GM19438 (cell line): Measurements from ENCODE around the gene ITLN2.
"Not testable (repeated sequence)": the region's sequence is repeated elsewhere in the genome, so short reads cannot be mapped to it uniquely, and the experiment has no call there.

Source experiments
- ATAC-seq: cut with Tn5 transposase; IDR thresholded peaks from one replicate; pipeline ENCODE4 v1.9.1; 2021; ENCODE audit warnings: low read depth; ENCODE audit not compliant: unreplicated experiment

The ITLN2 gene

GRCh38 chr1:160956966-160957365, 2.4 kb upstream of the ITLN2 start:
- no peak for ATAC-seq

GRCh38 chr1:160953030-160953429, 1.6 kb downstream of the ITLN2 start:
- ATAC-seq: no peak

DNA sequence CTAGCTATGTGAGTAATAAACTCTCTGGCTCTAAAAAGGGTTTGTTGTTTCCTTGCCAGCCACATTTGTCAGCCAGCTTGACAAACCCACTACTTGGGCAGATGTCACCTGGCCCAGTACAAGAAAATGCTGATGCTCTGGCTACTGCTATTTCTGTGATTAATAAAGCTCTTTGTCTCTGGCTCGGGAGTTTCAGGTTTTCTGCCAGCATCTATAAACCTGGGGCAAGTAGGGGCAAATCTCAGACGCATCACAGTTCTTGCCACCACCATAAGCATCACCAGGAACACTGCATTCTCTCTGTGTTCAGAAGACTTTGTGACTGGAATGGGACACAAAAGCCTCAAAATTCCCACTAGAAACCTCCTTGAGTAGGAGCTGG, 2.5 kb downstream of the ITLN2 start:
- no peak for ATAC-seq

GRCh38 chr1:160951443-160952128, 3.0 kb downstream of the ITLN2 start:
- ATAC-seq: no peak

GRCh38 chr1:160950657-160951056, 4.0 kb downstream of the ITLN2 start:
- ATAC-seq: no peak

DNA sequence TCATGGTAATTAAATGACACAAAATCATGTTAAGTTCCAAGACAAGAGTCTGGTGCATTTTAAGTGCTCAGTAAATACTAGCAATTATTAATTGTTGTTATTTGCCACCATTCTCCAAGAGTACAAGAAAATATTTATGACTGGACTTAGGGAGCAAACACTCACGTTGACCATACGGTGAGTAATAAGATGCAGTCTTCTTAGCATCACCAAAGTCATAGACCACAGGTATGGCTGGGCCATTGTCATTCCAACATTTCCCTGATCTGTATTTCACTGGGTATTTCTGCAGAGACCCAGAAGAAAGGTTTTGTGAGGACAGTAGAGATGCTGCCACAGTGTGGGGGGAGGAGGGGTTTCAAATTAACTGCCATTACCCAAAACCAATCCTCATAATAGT, 4.7 kb downstream of the ITLN2 start:
- no peak for ATAC-seq

DNA sequence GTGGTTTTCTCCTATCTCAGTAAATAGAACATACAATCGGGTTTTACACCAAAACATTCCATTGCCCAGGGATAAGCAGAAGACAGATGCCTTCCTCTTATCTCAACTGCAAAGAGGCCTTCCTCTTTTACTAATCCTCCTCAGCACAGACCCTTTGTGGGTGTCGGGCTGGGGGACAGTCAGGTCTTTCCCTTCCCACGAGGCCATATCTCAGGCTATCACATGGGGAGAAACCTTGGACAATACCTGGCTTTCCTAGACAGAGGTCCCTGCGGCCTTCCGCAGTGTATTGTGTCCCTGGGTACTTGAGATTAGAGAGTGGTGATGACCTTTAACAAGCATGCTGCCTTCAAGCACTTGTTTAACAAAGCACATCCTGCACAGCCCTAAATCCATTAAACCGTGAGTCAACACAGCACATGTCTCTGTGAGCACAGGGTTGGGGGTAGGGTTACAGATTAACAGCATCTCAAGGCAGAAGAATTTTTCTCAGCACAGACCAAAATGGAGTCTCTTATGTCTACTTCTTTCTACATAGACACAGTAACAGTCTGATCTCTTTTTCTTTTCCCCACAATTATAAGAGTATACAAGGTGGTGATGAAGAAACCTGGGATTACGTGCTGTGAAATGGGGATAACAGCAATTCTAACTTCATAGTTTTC, 5.3 kb downstream of the ITLN2 start:
- not testable (repeated sequence) for ATAC-seq

GRCh38 chr1:160947174-160947759, 7.3 kb downstream of the ITLN2 start:
- not testable (repeated sequence) for ATAC-seq

DNA sequence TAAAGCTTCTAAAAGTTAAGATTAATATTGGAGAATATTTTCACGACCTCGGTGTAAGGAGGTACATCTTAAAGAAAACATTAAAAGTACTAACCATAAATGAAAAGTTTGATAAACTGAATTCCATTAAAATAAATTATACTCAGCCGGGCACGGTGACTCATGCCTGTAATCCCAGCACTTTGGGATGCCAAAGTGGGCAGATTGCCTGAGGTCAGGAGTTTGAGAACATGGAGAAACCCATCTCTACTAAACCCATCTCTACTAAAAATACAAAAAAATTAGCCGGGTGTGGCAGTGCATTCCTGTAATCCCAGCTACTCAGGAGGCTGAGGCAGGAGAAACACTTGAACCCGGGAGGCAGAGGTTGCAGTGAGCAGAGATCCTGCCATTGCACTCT, 8.7 kb downstream of the ITLN2 start:
- ATAC-seq: not testable (repeated sequence)

DNA sequence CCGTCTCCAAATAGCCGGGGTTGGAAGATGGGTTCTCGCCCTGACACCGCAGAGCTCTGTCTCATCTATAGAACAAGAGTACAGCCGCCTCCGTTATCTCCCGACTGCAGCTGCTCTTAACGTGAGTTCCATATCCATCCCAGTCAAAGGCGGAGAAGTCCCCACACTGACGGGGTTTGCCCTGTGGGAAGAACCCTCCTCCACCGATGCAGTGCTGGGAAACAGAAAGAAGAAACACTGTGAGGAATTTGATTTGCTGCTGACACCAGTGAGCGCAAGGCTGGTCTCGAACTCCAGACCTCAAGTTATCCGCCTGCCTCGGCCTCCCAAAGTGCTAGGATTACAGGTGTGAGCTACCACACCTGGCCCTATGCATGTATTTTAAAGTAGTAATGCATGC, 9.5 kb downstream of the ITLN2 start:
- no peak for ATAC-seq

DNA sequence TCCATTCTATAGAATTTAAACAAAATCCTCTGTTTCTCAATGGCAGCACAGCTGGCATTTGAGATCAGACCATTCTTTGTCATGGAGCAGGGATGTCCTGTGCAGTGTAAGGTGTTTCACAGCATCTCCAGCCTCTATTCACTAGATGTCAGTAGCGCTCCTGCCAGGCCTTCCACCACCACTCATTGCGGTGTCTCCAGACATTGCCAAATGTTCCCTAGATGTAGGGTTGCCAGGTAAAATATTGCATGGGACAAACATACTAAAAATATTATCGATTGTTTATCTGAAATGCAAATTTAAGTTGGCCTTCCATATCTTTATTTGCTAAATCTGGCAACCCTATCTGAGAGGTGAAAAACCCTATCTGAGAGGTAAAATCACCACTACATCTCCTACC, 11.7 kb downstream of the ITLN2 start:
- no peak for ATAC-seq

DNA sequence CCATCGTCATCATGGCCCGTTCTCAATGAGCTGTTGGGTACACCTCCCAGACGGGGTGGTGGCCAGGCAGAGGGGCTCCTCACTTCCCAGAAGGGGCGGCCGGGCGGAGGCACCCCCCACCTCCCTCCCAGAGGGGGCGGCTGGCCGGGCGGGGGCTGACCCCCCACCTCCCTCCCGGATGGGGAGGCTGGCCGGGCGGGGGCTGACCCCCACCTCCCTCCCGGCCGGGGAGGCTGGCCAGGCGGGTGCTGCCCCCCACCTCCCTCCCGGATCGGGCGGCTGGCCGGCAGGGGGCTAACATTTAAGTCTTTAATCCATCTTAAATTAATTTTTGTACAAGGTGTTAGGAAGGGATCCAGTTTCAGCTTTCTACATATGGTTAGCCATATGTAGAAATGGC, 17.9 kb downstream of the ITLN2 start:
- ATAC-seq: not testable (repeated sequence)

DNA sequence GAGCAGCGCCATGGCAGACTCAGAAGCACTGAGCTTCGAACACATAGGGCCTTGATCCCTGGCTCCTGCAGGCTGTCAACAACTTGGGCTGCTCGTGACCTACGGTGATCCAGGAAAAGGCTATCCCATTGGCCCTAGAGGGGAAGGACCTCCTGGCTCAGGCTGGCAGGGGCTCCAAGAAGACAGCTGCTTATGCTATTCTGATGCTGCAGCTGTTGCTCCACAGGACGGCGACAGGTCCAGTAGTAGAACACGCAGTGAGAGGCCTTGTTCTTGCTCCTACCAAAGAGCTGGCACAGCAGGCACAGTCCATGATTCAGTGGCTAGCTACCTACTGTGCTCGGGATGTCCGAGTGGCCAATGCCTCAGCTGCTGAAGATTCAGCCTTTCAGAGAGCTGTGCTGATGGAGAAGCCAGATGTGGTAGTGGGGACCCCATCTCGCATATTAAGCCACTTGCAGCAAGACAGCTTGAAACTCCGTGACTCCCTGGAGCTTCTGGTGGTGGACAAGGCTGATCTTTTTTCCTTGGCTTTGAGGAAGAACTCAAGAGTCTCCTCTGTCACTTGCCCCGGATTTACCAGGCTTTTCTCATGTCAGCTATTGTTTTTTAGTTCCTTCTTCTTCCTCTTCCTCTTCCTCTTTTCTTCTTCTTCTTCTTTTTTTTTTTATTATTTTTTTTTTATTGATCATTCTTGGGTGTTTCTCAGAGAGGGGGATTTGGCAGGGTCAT, 18.9 kb downstream of the ITLN2 start:
- no peak for ATAC-seq

DNA sequence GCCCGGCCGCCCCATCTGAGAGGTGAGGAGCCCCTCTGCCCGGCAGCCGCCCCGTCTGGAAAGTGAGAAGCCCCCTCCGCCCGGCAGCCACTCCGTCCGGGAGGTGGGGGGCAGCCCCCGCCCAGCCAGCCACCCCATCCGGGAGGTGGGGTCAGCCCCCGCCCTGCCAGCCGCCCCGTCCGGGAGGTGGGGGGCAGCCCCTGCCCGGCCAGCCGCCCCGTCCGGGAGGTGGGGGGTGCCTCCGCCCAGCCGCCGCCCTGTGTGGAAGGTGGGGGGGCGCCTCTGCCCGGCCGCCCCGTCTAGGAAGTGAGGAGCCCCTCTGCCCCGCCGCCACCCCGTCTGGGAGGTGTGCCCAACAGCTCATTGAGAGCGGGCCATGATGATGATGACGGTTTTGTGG, 21.3 kb downstream of the ITLN2 start:
- not testable (repeated sequence) for ATAC-seq

- ATAC-seq: no peak
Observed at GRCh38 chr1:160925652-160926244, 28.9 kb downstream of the ITLN2 start.

DNA sequence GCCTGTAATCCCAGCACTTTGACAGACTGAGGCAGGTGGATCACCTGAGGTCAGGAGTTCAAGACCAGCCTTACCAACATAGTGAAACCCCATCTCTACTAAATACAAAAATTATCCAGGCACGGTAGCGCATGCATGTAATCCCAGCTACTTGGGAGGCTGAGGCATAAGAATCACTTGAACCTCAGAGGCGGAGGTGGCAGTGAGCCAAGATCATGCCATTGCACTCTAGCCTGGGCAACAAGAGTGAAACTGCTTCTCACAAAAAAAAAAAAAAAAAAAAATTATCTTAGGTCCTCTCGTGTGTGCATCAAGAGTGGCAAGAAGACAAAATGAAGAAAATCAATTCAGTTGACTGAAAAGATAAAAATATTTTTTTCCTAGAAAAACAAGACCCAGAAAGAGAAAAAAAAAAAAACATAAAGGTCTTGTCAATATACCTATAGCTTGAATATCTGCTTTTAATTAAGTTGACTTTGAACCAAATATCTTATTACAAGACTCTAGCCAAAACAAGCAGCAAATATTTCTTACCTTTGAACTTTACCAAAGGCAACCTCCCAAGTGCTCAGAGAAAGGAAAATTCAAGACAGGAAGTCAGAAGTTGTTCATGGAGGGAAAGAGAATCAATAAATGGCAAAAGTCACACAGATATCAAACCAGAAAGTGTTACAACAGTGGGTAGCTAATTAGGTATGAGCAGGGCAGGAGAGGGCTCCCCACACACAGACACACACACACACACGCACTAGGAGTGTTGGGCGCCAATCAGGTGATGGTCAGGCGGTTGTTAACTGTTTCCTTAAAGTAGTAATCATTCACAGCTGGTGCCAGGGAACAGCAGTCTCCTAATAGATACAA, 29.6 kb downstream of the ITLN2 start:
- ATAC-seq: no peak

DNA sequence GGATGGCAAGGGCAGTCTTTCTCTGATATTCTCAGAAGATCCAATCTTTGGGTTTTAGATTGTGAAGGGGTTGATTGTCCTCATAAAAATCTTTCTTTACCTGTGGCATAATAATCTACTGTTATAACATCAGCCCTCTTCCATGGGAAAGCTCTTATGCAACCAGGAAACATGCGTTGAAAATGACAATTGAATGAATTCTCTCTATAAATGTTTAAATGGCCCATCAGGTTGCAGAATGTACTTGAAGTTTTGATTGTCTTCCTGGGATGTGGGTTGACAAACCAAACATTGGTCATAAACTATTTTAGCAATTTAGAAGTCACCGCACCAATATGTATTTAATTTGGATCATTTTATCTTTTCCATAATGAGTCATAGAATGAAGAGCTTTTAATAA, 37.9 kb downstream of the ITLN2 start:
- no peak for ATAC-seq

- ATAC-seq: not testable (repeated sequence)
Observed at GRCh38 chr1:160913229-160913628, 41.4 kb downstream of the ITLN2 start.

GRCh38 chr1:160911925-160912324, 42.7 kb downstream of the ITLN2 start:
- ATAC-seq: no peak

- ATAC-seq: no peak
Observed at GRCh38 chr1:160911441-160911840, 43.2 kb downstream of the ITLN2 start.
